ENCODE results near the gene FKBP2.

Gene FKBP2

GRCh38 chr11:64285885-64286800 lies 45.2 kb downstream of the FKBP2 start:
- peak; percentile 30 for DNase-seq (ENCODE audit: low spot score)

- no peak for DNase-seq (ENCODE audit: low spot score)
Observed at GRCh38 chr11:64286801-64287159, 45.9 kb downstream of the FKBP2 start.

- DNase-seq (ENCODE audit: low spot score): no peak
Observed at GRCh38 chr11:64287676-64288352, 46.9 kb downstream of the FKBP2 start.

- DNase-seq (ENCODE audit: low spot score): no peak
Observed at GRCh38 chr11:64288353-64288750, 47.5 kb downstream of the FKBP2 start.

- DNase-seq (ENCODE audit: low spot score): no peak
Observed at GRCh38 chr11:64289002-64289564, 48.2 kb downstream of the FKBP2 start.

GRCh38 chr11:64290352-64291261 lies 49.7 kb downstream of the FKBP2 start:
- no peak for DNase-seq (ENCODE audit: low spot score)

GRCh38 chr11:64291262-64291751 lies 50.4 kb downstream of the FKBP2 start, which contains the start of gene KCNK4:
KCNK4 (plus strand) TSS chr11:64291302; CDS start chr11:64293019, 1,717 bp downstream.
- no peak for DNase-seq (ENCODE audit: low spot score)

- no peak for DNase-seq (ENCODE audit: low spot score)
Observed at GRCh38 chr11:64291752-64292459, 51.0 kb downstream of the FKBP2 start.

- no peak for DNase-seq (ENCODE audit: low spot score)
Observed at GRCh38 chr11:64292460-64293254, 51.8 kb downstream of the FKBP2 start.

Data from kidney tubule cell (primary cell).